Measurements from ENCODE around the gene ATG7.

- TF ChIP-seq TAF1 (IDR thresholded peaks at IDR 0.05; ENCODE audit: borderline replicate concordance, low read depth, low read length) (no peak), SIN3A (IDR thresholded peaks at IDR 0.05; ENCODE audit: low read depth, low read length) (no peak), CREB1 (IDR thresholded peaks at IDR 0.05; ENCODE audit: low read depth) (no peak), EP300 (IDR thresholded peaks at IDR 0.05; ENCODE audit: borderline replicate concordance in 1 of 2, control insufficient read depth in 1 of 2, low read depth in 2 of 2, low read length in 2 of 2) (no peak), CTCF (IDR thresholded peaks at IDR 0.05 in 2 of 3, conservative IDR thresholded peaks at IDR 0.05 in 1 of 3; ENCODE audit: control insufficient read depth in 2 of 3, extremely low read depth in 1 of 3, insufficient read depth in 1 of 3, low read depth in 3 of 3, low read length in 3 of 3) (no peak), POLR2A (IDR thresholded peaks at IDR 0.05; ENCODE audit: low read depth, low read length) (no peak)
These were observed 312.4 kb downstream of the ATG7 start for GRCh38 chr3:11584570-11584969.
